CD14-positive monocyte (primary cell): ENCODE results near the gene APBA3. TPM values are rescaled to one million over a fixed set of nuclear protein-coding genes. Genes with fewer than 3 reads are reported as not detected.

ENCODE experiments used
- DNase-seq, 3 donors: peaks; one replicate each; pipeline ENCODE4 v3.0.0-alpha.2; 2011 to 2022
- H2AFZ ChIP-seq: 2 replicates; pipeline ENCODE4 v1.6.0; 2012; ENCODE audit warnings: mild to moderate bottlenecking, low read depth, low read length, inconsistent platforms; ENCODE audit not compliant: insufficient read depth, poor library complexity, severe bottlenecking
- H3K27ac ChIP-seq, 2 donors: 1 replicate in 1 of 2; 2 replicates in 1 of 2; pipeline ENCODE4 v1.5.1; 2012 to 2013; ENCODE audit warnings: low read length in 2 of 2, control low read depth in 1 of 2, inconsistent platforms in 1 of 2, low read depth in 1 of 2, mild to moderate bottlenecking in 1 of 2
- H3K27me3 ChIP-seq, 2 donors: one replicate each; pipeline versions ENCODE4 v1.6.0 to v1.6.1; 2011 to 2013; ENCODE audit warnings: low read length in 2 of 2; ENCODE audit not compliant: control insufficient read depth in 2 of 2, insufficient read depth in 2 of 2
- H3K36me3 ChIP-seq, 2 donors: replicated peaks in 1 of 2; 1 replicate in 1 of 2; 2 replicates in 1 of 2; pipeline versions ENCODE4 v1.5.1 to v1.6.1; 2012 to 2013; ENCODE audit warnings: low read length in 2 of 2, control low read depth in 1 of 2, inconsistent platforms in 1 of 2, mild to moderate bottlenecking in 1 of 2; ENCODE audit not compliant: insufficient read depth in 2 of 2, control insufficient read depth in 1 of 2
- H3K4me1 ChIP-seq, 2 donors: 1 replicate in 1 of 2; 2 replicates in 1 of 2; pipeline versions ENCODE4 v1.5.1 to v1.6.1; 2012 to 2013; ENCODE audit warnings: low read length in 2 of 2, control low read depth in 1 of 2, inconsistent platforms in 1 of 2, mild to moderate bottlenecking in 1 of 2, moderate library complexity in 1 of 2; ENCODE audit not compliant: insufficient read depth in 2 of 2, control insufficient read depth in 1 of 2
- H3K4me2 ChIP-seq: replicated peaks from 2 replicates; pipeline ENCODE3; 2012; ENCODE audit warnings: low read length, moderate library complexity, mild to moderate bottlenecking; ENCODE audit not compliant: poor library complexity, severe bottlenecking; ENCODE audit errors: extremely low read depth
- H3K4me3 ChIP-seq, 3 experiments: fragments of 200-600 bp in 1 of 3; sonication (generic) in 1 of 3; replicated peaks in 1 of 3; 1 replicate in 2 of 3; 2 replicates in 1 of 3; pipeline ENCODE4 v1.5.1; 2011 to 2013; ENCODE audit warnings: low read length in 3 of 3, mild to moderate bottlenecking in 3 of 3, control low read depth in 2 of 3, low read depth in 2 of 3, inconsistent platforms in 1 of 3, moderate library complexity in 1 of 3
- H3K79me2 ChIP-seq: 2 replicates; pipeline ENCODE4 v1.6.0; 2012; ENCODE audit warnings: mild to moderate bottlenecking, control low read depth, inconsistent platforms, low read length, moderate library complexity; ENCODE audit not compliant: insufficient read depth
- H3K9ac ChIP-seq: 2 replicates; pipeline ENCODE4 v1.6.0; 2017; ENCODE audit warnings: low read length, mild to moderate bottlenecking; ENCODE audit not compliant: insufficient read depth, poor library complexity, severe bottlenecking
- H3K9me3 ChIP-seq, 2 donors: replicated peaks in 1 of 2; 1 replicate in 1 of 2; 2 replicates in 1 of 2; pipeline versions ENCODE4 v1.5.1 to v1.6.1; 2012 to 2013; ENCODE audit warnings: low read length in 2 of 2, control low read depth in 1 of 2; ENCODE audit not compliant: control insufficient read depth in 1 of 2, insufficient read depth in 1 of 2
- H4K20me1 ChIP-seq: 2 replicates; pipeline ENCODE4 v1.6.0; 2012; ENCODE audit warnings: mild to moderate bottlenecking, low read length, control low read depth, moderate library complexity; ENCODE audit not compliant: insufficient read depth
- H3K27ac Mint-ChIP-seq, 7 donors: one replicate each; pipeline ENCODE4 v1.8.0; 2020; ENCODE audit warnings: mild to moderate bottlenecking in 7 of 7, mixed read lengths in 7 of 7, moderate library complexity in 6 of 7, inconsistent platforms in 2 of 7
- H3K27me3 Mint-ChIP-seq, 3 donors: one replicate each; pipeline ENCODE4 v1.8.0; 2021 to 2022; ENCODE audit warnings: low read depth in 3 of 3, mild to moderate bottlenecking in 3 of 3, mixed read lengths in 3 of 3, moderate library complexity in 3 of 3, inconsistent platforms in 1 of 3
- H3K36me3 Mint-ChIP-seq, 2 donors: one replicate each; pipeline ENCODE4 v1.8.0; 2020; ENCODE audit warnings: mixed read lengths in 2 of 2, inconsistent platforms in 1 of 2, mild to moderate bottlenecking in 1 of 2
- H3K4me1 Mint-ChIP-seq: one replicate; pipeline ENCODE4 v1.8.0; 2020; ENCODE audit warnings: mild to moderate bottlenecking, mixed read lengths
- H3K4me3 Mint-ChIP-seq, 2 donors: one replicate each; pipeline ENCODE4 v1.8.0; 2020; ENCODE audit warnings: mild to moderate bottlenecking in 2 of 2, mixed read lengths in 2 of 2, moderate library complexity in 1 of 2
- H3K9me3 Mint-ChIP-seq, 7 donors: one replicate each; pipeline ENCODE4 v1.8.0; 2020 to 2022; ENCODE audit warnings: mixed read lengths in 7 of 7, mild to moderate bottlenecking in 6 of 7, moderate library complexity in 6 of 7, inconsistent platforms in 2 of 7
- CTCF ChIP-seq: fragments of 200-600 bp; IDR thresholded peaks from one replicate; pipeline ENCODE4 v1.8.0; 2022; ENCODE audit warnings: antibody characterized with exemption, mild to moderate bottlenecking
- WGBS: methylation state at CpG from one replicate; pipeline ENCODE4 v1.1.5; 2013; ENCODE audit warnings: missing lambda C conversion rate; ENCODE audit not compliant: insufficient coverage; 5-methylcytosine and 5-hydroxymethylcytosine counted together
- intact Hi-C, 2 donors: fragments of 100-400 bp; cut with micrococcal nuclease; formaldehyde crosslinking; loops; one replicate each; pipeline versions ENCODE4 v1.15.0 to v1.15.1; 2023
- polyA plus RNA-seq, 3 donors: library from polyadenylated mRNA; depleted of rRNA in 1 of 3; unstranded in 2 of 3; stranded (reverse) in 1 of 3; fragments of 300-500 nt in 2 of 3; fragments of >200 nt in 1 of 3; fragmentation: Illumina TruSeq in 2 of 3; gene quantifications; 1 replicate in 2 of 3; 2 replicates in 1 of 3; pipeline ENCODE4 v1.2.3, GENCODE V29; 2012 to 2021

The APBA3 gene
- polyA plus RNA-seq, 3 donors = 14.5 to 23.1 (median 16.1) TPM

- DNase-seq = no peak
- Mint-ChIP-seq H3K27me3 (peaks cover 24 to 31% (median 27%) of the 10 kb centered on the region in 3 donors), H3K27ac (no peak overlapping the region), H3K4me1 (peaks cover 6% of the 10 kb centered on the region), H3K4me3 (no peak overlapping the region), H3K9me3 (peaks cover 0 to 10% (median 3%) of the 10 kb centered on the region in 7 donors), H3K36me3 (no peaks in the 10 kb centered on the region)
- H2AFZ ChIP-seq = no peak overlapping the region
- H3K9me3 ChIP-seq = peaks cover 7 to 9% of the 10 kb centered on the region in 2 donors
- H3K4me1 ChIP-seq = peaks cover 8 to 10% of the 10 kb centered on the region in 2 donors
- no peak overlapping the region for H3K27ac ChIP-seq
- no peaks in the 10 kb centered on the region for H3K36me3 ChIP-seq
- H4K20me1 ChIP-seq = no peaks in the 10 kb centered on the region
- WGBS = 90% methylated on average over 21 of the region's 29 CpGs
- H3K4me2 ChIP-seq = no peak overlapping the region
- no peak for TF ChIP-seq CTCF
- no peaks in the 10 kb centered on the region for H3K79me2 ChIP-seq
- intact Hi-C loops = no loop called here
- no peak overlapping the region for H3K4me3 ChIP-seq
- peaks cover 10 to 22% of the 10 kb centered on the region in 2 donors for H3K27me3 ChIP-seq
- H3K9ac ChIP-seq = no peak overlapping the region
Measured at GRCh38 chr19:3805859-3806258, 44.4 kb upstream of the APBA3 start.

- H3K4me2 ChIP-seq = no peak overlapping the region
- H3K9ac ChIP-seq = no peak overlapping the region
- H3K4me3 ChIP-seq = no peak overlapping the region
- H3K4me1 ChIP-seq = peaks cover 8 to 12% of the 10 kb centered on the region in 2 donors
- no peak for TF ChIP-seq CTCF
- Mint-ChIP-seq H3K9me3 (peaks cover 0 to 10% (median 5%) of the 10 kb centered on the region in 7 donors), H3K27me3 (peaks cover 37 to 44% (median 42%) of the 10 kb centered on the region in 3 donors), H3K4me1 (peaks cover 7% of the 10 kb centered on the region), H3K36me3 (peaks cover 0 to 2% of the 10 kb centered on the region in 2 donors), H3K4me3 (no peak overlapping the region), H3K27ac (no peak overlapping the region)
- 94% methylated on average over 12 of the region's 13 CpGs for WGBS
- peaks cover 7 to 9% of the 10 kb centered on the region in 2 donors for H3K9me3 ChIP-seq
- no peaks in the 10 kb centered on the region for H4K20me1 ChIP-seq
- intact Hi-C loops = no loop called here
- H3K27ac ChIP-seq = no peak overlapping the region
- DNase-seq = no peak
- no peak overlapping the region for H2AFZ ChIP-seq
- peaks cover 10 to 31% of the 10 kb centered on the region in 2 donors for H3K27me3 ChIP-seq
- no peaks in the 10 kb centered on the region for H3K36me3 ChIP-seq
- no peaks in the 10 kb centered on the region for H3K79me2 ChIP-seq
Measured at GRCh38 chr19:3804429-3804828, 42.9 kb upstream of the APBA3 start.
